Measurements from ENCODE around the gene EFCAB6.

EFCAB6 gene

GRCh38 chr22:43860126-43860525 lies 48.0 kb upstream of the EFCAB6 start:
- no peak for DNase-seq
- no peaks in the 10 kb centered on the region for H3K36me3 ChIP-seq (ENCODE audit: insufficient read depth, low read length)
- H3K27ac ChIP-seq (ENCODE audit: low read length), result no peak overlapping the region
- no peak overlapping the region for H3K4me2 ChIP-seq (ENCODE audit: insufficient read depth, low read length)
- H3K4me1 ChIP-seq (ENCODE audit: insufficient read depth, low read length), result no peaks in the 10 kb centered on the region
- peaks cover 2% of the 10 kb centered on the region for H3K9me3 ChIP-seq (ENCODE audit: insufficient read depth, low read length, severe bottlenecking)
- ATAC-seq (ENCODE audit: insufficient read depth, low read depth), result no peak
- H4K20me1 ChIP-seq (ENCODE audit: insufficient read depth, low read length), result 0 out of 2 replicates have a peak, but pooled peaks cover 4% of the 10 kb centered on the region
- H3K4me3 ChIP-seq (ENCODE audit: low read depth in 1 of 2, low read length in 2 of 2), result no peak overlapping the region
- H3K27me3 ChIP-seq (ENCODE audit: insufficient read depth, low read length, poor library complexity), result no peaks in the 10 kb centered on the region
- H3K79me2 ChIP-seq (ENCODE audit: insufficient read depth, low read length), result no peaks in the 10 kb centered on the region
- H3K9ac ChIP-seq (ENCODE audit: low read depth, low read length), result no peak overlapping the region
- TF ChIP-seq CTCF (IDR thresholded peaks at IDR 0.05; ENCODE audit: borderline replicate concordance, extremely low read depth, low read length, poor library complexity, severe bottlenecking) (no peak), EZH2 (IDR thresholded peaks at IDR 0.05; ENCODE audit: borderline replicate concordance, low read depth, low read length, severe bottlenecking) (no peak)
- H2AFZ ChIP-seq (ENCODE audit: low read depth, low read length), result no peak overlapping the region

- Histone ChIP-seq H2AFZ (ENCODE audit: low read depth, low read length) (no peak overlapping the region), H3K79me2 (ENCODE audit: insufficient read depth, low read length) (no peaks in the 10 kb centered on the region), H3K27ac (ENCODE audit: low read length) (no peak overlapping the region), H3K4me2 (ENCODE audit: insufficient read depth, low read length) (no peak overlapping the region), H3K36me3 (ENCODE audit: insufficient read depth, low read length) (no peaks in the 10 kb centered on the region), H4K20me1 (ENCODE audit: insufficient read depth, low read length) (0 out of 2 replicates have a peak, but pooled peaks cover 4% of the 10 kb centered on the region), H3K4me3 (ENCODE audit: low read depth in 1 of 2, low read length in 2 of 2) (no peak overlapping the region), H3K9ac (ENCODE audit: low read depth, low read length) (no peak overlapping the region), H3K9me3 (ENCODE audit: insufficient read depth, low read length, severe bottlenecking) (peaks cover 2% of the 10 kb centered on the region), H3K4me1 (ENCODE audit: insufficient read depth, low read length) (no peaks in the 10 kb centered on the region), H3K27me3 (ENCODE audit: insufficient read depth, low read length, poor library complexity) (no peaks in the 10 kb centered on the region)
- ATAC-seq (ENCODE audit: insufficient read depth, low read depth) (no peak), DNase-seq (no peak)
- no peak for TF ChIP-seq CTCF (IDR thresholded peaks at IDR 0.05; ENCODE audit: borderline replicate concordance, extremely low read depth, low read length, poor library complexity, severe bottlenecking)
- TF ChIP-seq EZH2 (IDR thresholded peaks at IDR 0.05; ENCODE audit: borderline replicate concordance, low read depth, low read length, severe bottlenecking), result no peak
These were observed 47.5 kb upstream of the EFCAB6 start for GRCh38 chr22:43859621-43860020.

GRCh38 chr22:43859176-43859575 lies 47.1 kb upstream of the EFCAB6 start:
- H3K4me2 ChIP-seq (ENCODE audit: insufficient read depth, low read length), result no peak overlapping the region
- no peaks in the 10 kb centered on the region for H3K79me2 ChIP-seq (ENCODE audit: insufficient read depth, low read length)

More at GRCh38 chr22:43859176-43859575, 47.1 kb upstream of the EFCAB6 start:
- Histone ChIP-seq H3K9me3 (ENCODE audit: insufficient read depth, low read length, severe bottlenecking) (peaks cover 2% of the 10 kb centered on the region), H3K9ac (ENCODE audit: low read depth, low read length) (no peak overlapping the region), H4K20me1 (ENCODE audit: insufficient read depth, low read length) (0 out of 2 replicates have a peak, but pooled peaks cover 4% of the 10 kb centered on the region), H3K27me3 (ENCODE audit: insufficient read depth, low read length, poor library complexity) (no peaks in the 10 kb centered on the region), H3K4me1 (ENCODE audit: insufficient read depth, low read length) (no peaks in the 10 kb centered on the region), H3K27ac (ENCODE audit: low read length) (no peak overlapping the region), H3K4me3 (ENCODE audit: low read depth in 1 of 2, low read length in 2 of 2) (no peak overlapping the region), H2AFZ (ENCODE audit: low read depth, low read length) (no peak overlapping the region), H3K36me3 (ENCODE audit: insufficient read depth, low read length) (no peaks in the 10 kb centered on the region)
- DNase-seq (no peak), ATAC-seq (ENCODE audit: insufficient read depth, low read depth) (no peak)
- TF ChIP-seq CTCF (IDR thresholded peaks at IDR 0.05; ENCODE audit: borderline replicate concordance, extremely low read depth, low read length, poor library complexity, severe bottlenecking), result no peak
- no peak for TF ChIP-seq EZH2 (IDR thresholded peaks at IDR 0.05; ENCODE audit: borderline replicate concordance, low read depth, low read length, severe bottlenecking)
